ENCODE data around the gene ATOSA. TPM values are rescaled to one million over a fixed set of nuclear protein-coding genes. Genes with fewer than 3 reads are reported as not detected.

The ATOSA gene
- total RNA-seq, 1 experiment from 2014 or later, result 35.7 TPM

DNA sequence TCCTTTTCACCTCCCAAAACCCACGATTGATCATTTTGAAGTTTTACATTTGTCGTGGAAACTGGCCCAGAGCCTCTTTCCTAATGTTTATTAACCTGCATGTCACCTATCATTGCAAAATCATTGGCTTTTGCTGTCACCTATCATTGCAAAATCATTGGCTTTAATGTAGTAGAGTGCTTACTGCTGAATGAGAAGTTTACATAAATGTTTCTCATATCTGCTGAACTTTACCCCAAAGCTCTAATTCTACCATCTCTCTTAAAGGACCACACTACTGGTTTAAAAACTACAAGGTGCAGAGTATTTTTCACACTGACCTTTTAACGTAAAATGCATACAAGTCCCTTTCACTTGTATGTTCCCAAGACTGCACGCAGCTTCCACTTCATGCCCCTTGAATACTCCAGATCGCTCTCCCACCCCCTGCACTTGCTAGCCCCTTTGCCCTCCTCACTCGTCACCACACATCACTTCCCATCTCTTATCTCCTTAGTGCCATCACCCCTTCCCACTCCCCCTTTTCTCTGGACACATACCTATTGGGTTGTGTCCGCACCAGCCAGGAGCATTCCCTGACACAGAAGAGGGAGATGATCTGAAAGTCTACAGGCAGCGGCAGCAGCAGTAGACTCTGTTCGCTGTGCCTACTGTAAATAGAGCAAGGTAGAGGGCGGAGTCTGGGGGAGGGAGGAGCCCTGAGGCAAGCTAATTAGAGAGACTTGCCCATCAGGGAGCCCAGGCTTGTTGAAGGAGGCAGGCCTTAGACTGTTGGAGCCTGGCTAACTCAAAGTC lies 30.2 kb upstream of the ATOSA start:
- peak overlapping the region; percentile 40 for H3K4me2 ChIP-seq
- intact Hi-C loops (cut with micrococcal nuclease; ENCODE audit: unreplicated experiment), result no loop called here
- no peaks in the 10 kb centered on the region for H3K36me3 ChIP-seq (ENCODE audit: low read depth)
- no TSS peak for BruUV-seq (replicated peaks)
- DNase-seq, result peak; percentile 39 to 46
- H4K20me1 ChIP-seq (ENCODE audit: insufficient read depth), result no peaks in the 10 kb centered on the region
- H2AFZ ChIP-seq, result no peak overlapping the region
- peaks cover 17% of the 10 kb centered on the region for H3K4me1 ChIP-seq (replicated peaks; ENCODE audit: insufficient read depth)
- TF ChIP-seq, protein P1, sequence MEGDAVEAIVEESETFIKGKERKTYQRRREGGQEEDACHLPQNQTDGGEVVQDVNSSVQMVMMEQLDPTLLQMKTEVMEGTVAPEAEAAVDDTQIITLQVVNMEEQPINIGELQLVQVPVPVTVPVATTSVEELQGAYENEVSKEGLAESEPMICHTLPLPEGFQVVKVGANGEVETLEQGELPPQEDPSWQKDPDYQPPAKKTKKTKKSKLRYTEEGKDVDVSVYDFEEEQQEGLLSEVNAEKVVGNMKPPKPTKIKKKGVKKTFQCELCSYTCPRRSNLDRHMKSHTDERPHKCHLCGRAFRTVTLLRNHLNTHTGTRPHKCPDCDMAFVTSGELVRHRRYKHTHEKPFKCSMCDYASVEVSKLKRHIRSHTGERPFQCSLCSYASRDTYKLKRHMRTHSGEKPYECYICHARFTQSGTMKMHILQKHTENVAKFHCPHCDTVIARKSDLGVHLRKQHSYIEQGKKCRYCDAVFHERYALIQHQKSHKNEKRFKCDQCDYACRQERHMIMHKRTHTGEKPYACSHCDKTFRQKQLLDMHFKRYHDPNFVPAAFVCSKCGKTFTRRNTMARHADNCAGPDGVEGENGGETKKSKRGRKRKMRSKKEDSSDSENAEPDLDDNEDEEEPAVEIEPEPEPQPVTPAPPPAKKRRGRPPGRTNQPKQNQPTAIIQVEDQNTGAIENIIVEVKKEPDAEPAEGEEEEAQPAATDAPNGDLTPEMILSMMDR (conservative IDR thresholded peaks at IDR 0.05), result no peak
- no peak for TF ChIP-seq EZH2 (IDR thresholded peaks at IDR 0.05; ENCODE audit: low read depth)
- H3K9me2 ChIP-seq (ENCODE audit: insufficient read depth), result no peaks in the 10 kb centered on the region
- H3F3A ChIP-seq (ENCODE audit: insufficient read depth, low read depth), result no peaks in the 10 kb centered on the region
- H3K4me3 ChIP-seq, result no peak overlapping the region
- no peaks in the 10 kb centered on the region for H3K27me3 ChIP-seq (ENCODE audit: insufficient read depth, low read depth)
- ChIA-PET POLR2A (ENCODE audit: unreplicated experiment) (interaction anchor here (0.6 to 0.7 kb wide), 4 partner anchors 25 to 459 kb away, joined by 4 to 9 read pairs (median 6); no protein-coding TSS in a partner anchor), CTCF (no interaction called here)
- H3K9me3 ChIP-seq (ENCODE audit: insufficient read depth, low read depth), result no peaks in the 10 kb centered on the region
- H3K79me2 ChIP-seq (ENCODE audit: low read depth), result no peaks in the 10 kb centered on the region
- 0 out of 2 replicates have a peak overlapping the region, but pooled peaks have one; percentile 23 for H3K27ac ChIP-seq

- Histone ChIP-seq H3K4me1 (replicated peaks; ENCODE audit: insufficient read depth) (peaks cover 17% of the 10 kb centered on the region), H2AFZ (no peak overlapping the region), H4K20me1 (ENCODE audit: insufficient read depth) (no peaks in the 10 kb centered on the region), H3K4me3 (no peak overlapping the region), H3K36me3 (ENCODE audit: low read depth) (no peaks in the 10 kb centered on the region), H3F3A (ENCODE audit: insufficient read depth, low read depth) (no peaks in the 10 kb centered on the region), H3K9me2 (ENCODE audit: insufficient read depth) (no peaks in the 10 kb centered on the region), H3K9me3 (ENCODE audit: insufficient read depth, low read depth) (no peaks in the 10 kb centered on the region), H3K79me2 (ENCODE audit: low read depth) (no peaks in the 10 kb centered on the region), H3K27ac (no peak overlapping the region), H3K27me3 (ENCODE audit: insufficient read depth, low read depth) (no peaks in the 10 kb centered on the region), H3K4me2 (no peak overlapping the region)
- TF ChIP-seq, protein P1 (conservative IDR thresholded peaks at IDR 0.05), result no peak
- no peak for TF ChIP-seq EZH2 (IDR thresholded peaks at IDR 0.05; ENCODE audit: low read depth)
- ChIA-PET CTCF (no interaction called here), POLR2A (ENCODE audit: unreplicated experiment) (no interaction called here)
- no TSS peak for BruUV-seq (replicated peaks)
- no peak for DNase-seq
- intact Hi-C loops (cut with micrococcal nuclease; ENCODE audit: unreplicated experiment), result no loop called here
These were observed 26.9 kb upstream of the ATOSA start for GRCh38 chr15:52706091-52706490.

- Histone ChIP-seq H3K27ac (no peak overlapping the region), H3K9me3 (ENCODE audit: insufficient read depth, low read depth) (no peaks in the 10 kb centered on the region), H3K36me3 (ENCODE audit: low read depth) (no peaks in the 10 kb centered on the region), H2AFZ (no peak overlapping the region), H3K4me3 (no peak overlapping the region), H3F3A (ENCODE audit: insufficient read depth, low read depth) (no peaks in the 10 kb centered on the region), H3K4me1 (replicated peaks; ENCODE audit: insufficient read depth) (no peaks in the 10 kb centered on the region), H3K27me3 (ENCODE audit: insufficient read depth, low read depth) (no peaks in the 10 kb centered on the region), H4K20me1 (ENCODE audit: insufficient read depth) (no peaks in the 10 kb centered on the region), H3K9me2 (ENCODE audit: insufficient read depth) (no peaks in the 10 kb centered on the region), H3K79me2 (ENCODE audit: low read depth) (no peaks in the 10 kb centered on the region), H3K4me2 (no peak overlapping the region)
- BruUV-seq (replicated peaks), result no TSS peak
- TF ChIP-seq EZH2 (IDR thresholded peaks at IDR 0.05; ENCODE audit: low read depth), result no peak
- TF ChIP-seq, protein P1 (conservative IDR thresholded peaks at IDR 0.05), result no peak
- no peak for DNase-seq
- intact Hi-C loops (cut with micrococcal nuclease; ENCODE audit: unreplicated experiment), result no loop called here
- POLR2A ChIA-PET (ENCODE audit: unreplicated experiment), result no interaction called here
- CTCF ChIA-PET, result interaction anchor here (0.7 kb wide), 1 partner anchor 608 kb away, joined by 3 read pairs; no protein-coding TSS in a partner anchor
These were observed 23.2 kb upstream of the ATOSA start for GRCh38 chr15:52702390-52702789.

All from PC-9 (cell line).